Posterior vena cava (tissue), 2 donors: ENCODE data around the gene UBE2S. TPM values are rescaled to one million over a fixed set of nuclear protein-coding genes. Genes with fewer than 3 reads are reported as not detected.
A peak's percentile ranks its signal among the peaks of the same experiment; 100 is the strongest.
"Not testable (repeated sequence)": the region's sequence is repeated elsewhere in the genome, so short reads cannot be mapped to it uniquely, and the experiment has no call there.

Source experiments
- DNase-seq: peaks from one replicate; pipeline ENCODE4 v3.0.0-alpha.2; 2020; ENCODE audit warnings: low spot score
- intact Hi-C, 2 donors: fragments of 100-400 bp; cut with DNase I; formaldehyde crosslinking; loops; one replicate each; pipeline versions ENCODE4 v1.14.1 to v1.14.2; 2022 to 2023
- long read RNA-seq, 2 donors: library from polyadenylated mRNA; unstranded; transcript quantifications; one replicate each; pipeline ENCODE4 v2.0.0, GENCODE V29; 2020 to 2021
- total RNA-seq, 2 donors: library from RNA; stranded (reverse); fragmentation: NEBNext Ultra II Directional; extraction: Animal tissue kit (Norgen Biotek cat#: 25700); gene quantifications; one replicate each; pipeline ENCODE4 v1.2.1, GENCODE V29; 2021
- donor health status: DM: yes; HTN: yes; CAD: no.
- donor health status: DM: yes; HTN: yes; CAD: no.

Gene UBE2S
- 10 to 100 TPM; 17.6 to 23.3 TPM for total RNA-seq
- long read RNA-seq, donor 1, transcript UBE2S-201 (4 exons, 2,548 nt): major isoform, 24 of 25 reads
- long read RNA-seq, donor 1, partial matches to known transcripts: 0 of 25 reads
- long read RNA-seq, donor 1, other reads (novel, unspliced or antisense): 1 of 25 reads
- long read RNA-seq, donor 2: 0 reads

- intact Hi-C loops, DNase-seq: not testable (repeated sequence)
Measured at GRCh38 chr19:55407550-55407799, at the start of gene UBE2S. Gene UBE2S, minus strand, starts transcription at chr19:55407788. Its CDS starts 199 bp downstream, at chr19:55407589.

- no peak for DNase-seq
Measured at GRCh38 chr19:55456347-55456746, 48.8 kb upstream of the UBE2S start.

GRCh38 chr19:55455576-55456235 is 48.1 kb upstream of the UBE2S start:
- no peak for DNase-seq
- intact Hi-C loops: no loop called here

More at GRCh38 chr19:55456347-55456746, 48.8 kb upstream of the UBE2S start:
- intact Hi-C loops: no loop called here

- intact Hi-C loops: no loop called here
Measured at GRCh38 chr19:55454787-55455243, 47.2 kb upstream of the UBE2S start.

GRCh38 chr19:55453511-55454260 is 46.1 kb upstream of the UBE2S start:
- no peak for DNase-seq
- intact Hi-C loops: no loop called here

More at GRCh38 chr19:55454787-55455243, 47.2 kb upstream of the UBE2S start:
- no peak for DNase-seq

GRCh38 chr19:55452749-55453346 is 45.3 kb upstream of the UBE2S start:
- intact Hi-C loops: no loop called here
- peak; percentile 92 for DNase-seq

GRCh38 chr19:55451965-55452748 is 44.6 kb upstream of the UBE2S start:
- no peak for DNase-seq
- intact Hi-C loops: no loop called here

GRCh38 chr19:55451163-55451964 is 43.8 kb upstream of the UBE2S start:
- no peak for DNase-seq
- intact Hi-C loops: no loop called here

DNA sequence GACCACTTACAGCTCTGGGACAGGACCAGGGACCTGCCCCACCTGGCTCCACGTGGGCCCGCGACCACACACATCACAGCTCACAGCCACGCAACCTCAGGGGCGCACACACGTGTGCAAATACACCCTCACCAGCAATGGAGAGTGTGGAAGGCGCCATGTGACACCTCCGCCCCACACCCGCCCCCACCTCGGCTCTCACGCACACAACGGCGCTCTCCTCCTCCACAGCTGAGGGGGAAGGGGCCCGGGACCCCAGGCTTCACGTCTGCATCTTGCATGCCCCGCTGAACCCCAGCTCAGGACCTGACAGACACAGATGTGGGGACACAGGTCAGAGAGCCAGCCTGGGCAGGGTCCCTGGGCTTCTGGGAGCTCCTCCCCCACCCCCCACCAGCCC is 41.9 kb upstream of the UBE2S start:
- intact Hi-C loops: no loop called here
- DNase-seq: no peak

DNA sequence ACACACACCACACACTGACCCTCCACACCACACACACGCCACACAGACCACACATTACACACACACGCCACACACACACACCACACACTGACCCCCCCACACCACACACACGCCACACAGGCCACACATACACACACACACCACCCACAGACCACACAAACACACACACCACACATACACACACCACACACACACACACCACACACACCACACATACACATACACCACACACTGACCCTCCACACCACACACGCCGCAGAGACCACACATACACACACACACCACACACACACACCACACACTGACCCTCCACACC is 40.5 kb upstream of the UBE2S start:
- intact Hi-C loops, DNase-seq: not testable (repeated sequence)

- DNase-seq: no peak
- intact Hi-C loops: no loop called here
Measured at GRCh38 chr19:55447421-55448174, 40.0 kb upstream of the UBE2S start.

- DNase-seq: no peak
- intact Hi-C loops: no loop called here
Measured at GRCh38 chr19:55446060-55446459, 38.5 kb upstream of the UBE2S start.

- DNase-seq: no peak
- intact Hi-C loops: no loop called here
Measured at GRCh38 chr19:55444646-55445045, 37.1 kb upstream of the UBE2S start.

DNA sequence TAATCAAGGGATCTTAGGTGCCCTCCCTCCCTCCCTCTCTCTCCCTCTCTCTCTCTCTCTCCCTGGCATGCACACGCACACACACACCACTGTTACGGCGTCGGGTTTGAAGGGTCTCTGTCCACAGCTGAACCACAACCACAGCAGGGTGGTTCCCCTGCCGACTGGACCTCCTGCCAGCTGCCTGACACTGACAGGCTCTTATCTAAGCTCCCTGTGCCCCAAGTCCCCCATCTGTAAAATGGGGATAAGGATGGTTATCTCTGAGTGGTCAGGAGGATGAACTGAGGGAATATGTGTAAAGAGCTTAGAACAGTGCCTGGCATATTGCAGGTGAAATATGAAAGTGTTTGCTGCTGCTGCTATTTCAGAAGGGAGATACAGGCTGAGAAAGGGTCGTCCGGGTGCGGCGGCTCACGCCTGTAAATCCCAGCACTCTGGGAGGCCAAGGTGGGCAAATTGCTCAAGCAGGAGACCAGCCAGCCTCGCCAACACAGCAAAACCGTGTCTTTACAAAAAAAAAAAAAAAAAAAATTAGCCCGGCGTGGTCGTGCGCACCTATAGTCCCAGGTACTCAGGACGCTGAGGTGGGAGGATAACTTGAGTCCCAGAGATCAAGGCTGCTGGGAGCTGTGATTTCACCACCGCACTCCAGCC is 36.4 kb upstream of the UBE2S start:
- intact Hi-C loops: no loop called here
- no peak for DNase-seq

- DNase-seq: no peak
- intact Hi-C loops: no loop called here
Measured at GRCh38 chr19:55443045-55443823, 35.6 kb upstream of the UBE2S start, which contains the start of gene SHISA7. Gene SHISA7, minus strand, starts transcription at chr19:55443300. Its CDS starts 437 bp downstream, at chr19:55442863.

- intact Hi-C loops: no loop called here
- DNase-seq: no peak
Measured at GRCh38 chr19:55442372-55442961, 34.9 kb upstream of the UBE2S start.
